NCI-H2107 treated with DMSO at 0.1 percent for 48 hours (cell line): ENCODE data around the gene ABCB7.
"Not testable (repeated sequence)": the region's sequence is repeated elsewhere in the genome, so short reads cannot be mapped to it uniquely, and the experiment has no call there.

Experiments
- DNase-seq: peaks from one replicate; lab custom pipeline; 2025; ENCODE audit not compliant: unreplicated experiment; lab: John Stamatoyannopoulos, UW

The ABCB7 gene

GRCh38 chrX:75106772-75107171, 49.3 kb downstream of the ABCB7 start:
- DNase-seq: no peak

DNA sequence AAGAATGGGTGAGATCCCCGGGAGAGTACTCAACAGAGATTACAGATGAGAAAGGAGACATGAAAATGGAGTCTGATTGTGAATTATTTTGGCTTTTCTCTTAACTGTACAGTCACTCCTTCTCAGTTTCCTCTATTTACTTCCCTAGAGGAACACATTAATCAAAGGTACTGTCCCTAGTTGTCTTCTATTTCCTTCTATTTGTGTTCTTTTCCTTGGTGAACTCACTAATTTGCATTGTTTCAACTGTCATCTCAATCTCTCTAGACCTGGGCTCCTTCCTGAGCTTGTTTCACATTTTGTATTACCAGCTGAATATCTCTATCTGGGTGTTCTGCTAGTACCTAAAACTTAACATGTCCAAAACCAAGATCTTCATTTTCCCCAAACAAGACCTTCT, 59.8 kb downstream of the ABCB7 start:
- no peak for DNase-seq

GRCh38 chrX:75086731-75087195, 69.3 kb downstream of the ABCB7 start:
- no peak for DNase-seq

DNA sequence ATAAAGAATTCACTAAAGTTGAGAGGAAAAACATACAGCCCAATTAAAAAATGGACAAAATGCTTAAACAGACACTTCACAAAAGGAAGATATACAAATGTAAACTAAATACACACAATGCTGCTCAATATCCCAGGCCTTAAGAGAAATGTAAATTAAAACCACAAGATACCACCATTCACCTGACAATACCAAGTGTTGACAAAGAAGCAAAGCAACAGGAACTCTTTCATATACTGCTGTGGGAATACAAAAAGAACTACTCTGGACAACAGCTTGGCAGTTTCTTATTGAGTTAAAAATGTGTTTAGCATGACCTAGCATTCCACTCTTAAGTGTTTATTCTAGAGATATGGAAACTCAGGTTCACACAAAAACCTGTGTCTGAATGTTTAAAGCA, 71.3 kb downstream of the ABCB7 start:
- DNase-seq: no peak

DNA sequence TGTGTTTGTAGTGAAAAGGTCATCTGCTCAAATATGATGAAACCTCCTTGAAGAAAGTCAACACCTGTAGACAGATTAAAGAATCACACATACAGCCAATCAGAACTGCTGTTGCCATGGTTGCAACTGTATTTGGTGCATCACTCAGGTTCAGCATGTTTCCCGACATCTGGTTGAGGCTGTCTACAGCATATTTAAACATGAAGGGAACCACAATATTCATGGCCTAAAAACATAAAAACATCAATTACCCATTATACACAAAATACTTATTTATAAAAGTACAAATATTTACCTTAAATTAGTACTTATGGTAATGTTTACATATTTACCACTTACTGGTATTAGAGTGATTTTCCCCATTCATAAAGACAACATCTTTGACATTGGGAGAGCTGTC, 79.7 kb downstream of the ABCB7 start:
- no peak for DNase-seq

GRCh38 chrX:75074475-75074874, 81.6 kb downstream of the ABCB7 start:
- no peak for DNase-seq

GRCh38 chrX:75071334-75071733, 84.7 kb downstream of the ABCB7 start:
- no peak for DNase-seq

GRCh38 chrX:75067931-75068330, 88.2 kb downstream of the ABCB7 start:
- no peak for DNase-seq

GRCh38 chrX:75061701-75062100, 94.4 kb downstream of the ABCB7 start:
- DNase-seq: no peak

DNA sequence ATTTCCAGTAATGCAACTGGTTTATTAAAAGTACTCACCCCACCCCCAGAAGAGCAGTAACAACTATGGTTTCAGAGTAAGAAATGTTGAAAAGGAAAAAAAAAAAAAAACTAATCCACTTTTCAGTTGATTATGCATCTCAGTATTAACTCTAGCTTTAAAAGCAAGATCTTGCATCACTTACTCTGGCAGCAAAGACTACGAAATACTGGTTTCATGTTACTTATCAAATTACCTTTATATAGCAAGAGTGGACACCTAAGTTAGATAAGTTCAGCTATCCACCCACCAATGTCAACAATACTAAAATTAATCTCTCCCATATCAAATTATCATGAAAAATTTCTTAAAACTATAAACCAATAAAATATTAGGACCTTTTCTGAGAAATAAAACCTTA, 105.0 kb downstream of the ABCB7 start:
- peak; percentile 20 for DNase-seq

DNA sequence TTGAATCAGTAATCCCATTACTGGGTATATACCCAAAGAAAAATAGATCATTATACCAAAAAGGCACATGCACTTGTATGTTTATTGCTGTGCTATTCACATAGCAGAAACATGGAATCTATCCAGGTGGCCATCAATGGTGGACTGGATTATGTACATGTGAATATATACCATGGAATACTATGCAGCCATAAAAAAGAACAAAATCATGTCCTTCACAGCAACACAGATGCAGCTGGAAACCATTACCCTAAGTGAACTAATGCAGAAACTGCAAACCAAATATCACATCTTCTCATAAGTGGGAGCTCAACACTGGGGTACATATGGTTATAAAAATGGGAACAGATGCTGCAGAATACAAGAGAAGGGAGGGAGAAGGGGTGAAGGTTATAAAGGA, 110.7 kb downstream of the ABCB7 start:
- no peak for DNase-seq

- DNase-seq: not testable (repeated sequence)
Measured at GRCh38 chrX:75044142-75044541, 111.9 kb downstream of the ABCB7 start.

DNA sequence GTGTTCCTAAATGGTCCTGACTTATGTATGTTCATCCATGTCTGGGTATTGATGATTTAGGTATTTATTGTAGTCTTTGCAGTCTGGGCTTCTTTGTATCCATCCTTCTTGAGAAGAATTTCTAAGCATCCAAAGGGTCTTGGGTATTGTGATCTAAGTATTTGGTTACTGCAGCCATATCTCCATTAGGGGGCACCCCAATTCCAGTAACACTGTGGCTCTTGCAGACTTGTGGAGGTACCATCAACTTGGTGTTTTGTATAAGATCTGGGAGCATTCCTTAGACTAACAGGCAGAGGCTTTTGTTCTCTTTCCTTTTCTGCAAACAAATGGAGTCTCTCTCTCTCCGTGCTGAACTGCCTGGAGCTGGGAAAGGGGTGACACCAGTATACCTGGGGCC, 117.2 kb downstream of the ABCB7 start:
- DNase-seq: peak; percentile 31
